CD1c-positive myeloid dendritic cell (primary cell): ENCODE data around the gene TEAD1.

Source experiments
- DNase-seq: peaks from one replicate; pipeline ENCODE4 v3.0.0-alpha.2; 2016; ENCODE audit errors: extremely low spot score

TEAD1 gene

DNA sequence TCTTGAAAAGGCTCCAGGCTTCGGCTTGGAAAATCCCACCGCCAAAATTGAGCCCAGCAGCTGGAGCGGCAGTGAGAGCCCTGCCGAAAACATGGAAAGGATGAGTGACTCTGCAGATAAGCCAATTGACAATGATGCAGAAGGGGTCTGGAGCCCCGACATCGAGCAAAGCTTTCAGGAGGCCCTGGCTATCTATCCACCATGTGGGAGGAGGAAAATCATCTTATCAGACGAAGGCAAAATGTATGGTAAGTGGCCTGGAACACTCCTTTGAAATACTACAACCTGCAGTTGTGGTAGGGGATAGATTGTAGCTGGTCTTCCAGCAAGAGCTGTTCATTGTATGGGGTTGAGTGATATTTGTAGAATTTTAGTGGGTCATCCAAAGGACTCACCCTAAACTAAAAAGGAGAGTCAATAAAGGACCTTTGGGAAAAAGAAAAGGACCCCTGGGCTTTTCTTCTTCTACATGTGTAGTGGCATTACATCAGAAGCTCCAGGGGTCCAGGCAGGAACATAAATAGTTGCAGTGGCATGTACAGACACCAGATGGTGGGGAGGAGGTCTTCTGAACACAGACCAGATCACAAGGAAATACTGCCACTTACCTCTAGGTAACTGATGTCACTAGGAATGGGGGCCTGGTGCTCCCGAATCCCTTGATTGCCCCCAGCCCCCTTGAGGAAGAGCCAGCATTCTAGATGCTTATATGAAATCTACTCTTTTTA, 90.1 kb downstream of the TEAD1 start:
- no peak for DNase-seq

DNA sequence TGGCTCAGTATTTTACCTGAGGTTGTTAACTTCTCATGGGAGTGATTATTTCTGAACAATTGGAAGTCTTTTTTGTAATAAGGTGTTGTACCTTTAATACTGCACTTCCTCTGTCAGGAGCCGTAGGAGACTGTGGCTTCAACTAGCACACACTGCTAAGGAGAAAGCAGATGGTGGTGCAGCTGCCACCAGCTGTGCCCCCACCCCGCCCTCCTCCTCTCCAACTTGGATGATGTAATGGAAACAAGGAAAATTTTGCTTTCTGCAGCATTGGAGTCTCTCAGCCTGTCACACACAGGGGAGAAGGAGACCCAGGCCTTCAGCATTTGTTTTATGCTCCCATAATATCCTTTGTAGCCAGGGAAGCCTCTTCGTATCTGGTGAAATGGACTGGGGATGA, 91.2 kb downstream of the TEAD1 start:
- DNase-seq: no peak

DNA sequence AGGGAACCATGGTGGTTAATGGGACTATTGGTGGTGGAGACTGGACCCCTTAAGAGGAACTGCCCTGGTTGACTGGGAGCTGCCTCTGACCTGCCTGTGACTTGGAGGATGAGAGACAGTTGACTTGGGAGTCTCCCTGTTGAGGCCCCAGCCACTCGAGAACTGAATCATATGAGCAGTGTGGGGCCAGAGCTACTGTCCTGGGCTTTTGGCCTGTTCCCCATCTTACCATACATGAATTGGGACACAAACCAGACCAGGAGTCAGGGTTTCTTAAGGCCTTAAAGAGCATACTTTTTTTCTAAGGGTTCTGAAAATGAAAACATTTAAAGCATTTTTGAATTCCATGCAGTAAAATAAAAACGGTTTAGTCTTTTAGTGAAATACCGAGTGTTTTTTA, 92.8 kb downstream of the TEAD1 start:
- no peak for DNase-seq

DNA sequence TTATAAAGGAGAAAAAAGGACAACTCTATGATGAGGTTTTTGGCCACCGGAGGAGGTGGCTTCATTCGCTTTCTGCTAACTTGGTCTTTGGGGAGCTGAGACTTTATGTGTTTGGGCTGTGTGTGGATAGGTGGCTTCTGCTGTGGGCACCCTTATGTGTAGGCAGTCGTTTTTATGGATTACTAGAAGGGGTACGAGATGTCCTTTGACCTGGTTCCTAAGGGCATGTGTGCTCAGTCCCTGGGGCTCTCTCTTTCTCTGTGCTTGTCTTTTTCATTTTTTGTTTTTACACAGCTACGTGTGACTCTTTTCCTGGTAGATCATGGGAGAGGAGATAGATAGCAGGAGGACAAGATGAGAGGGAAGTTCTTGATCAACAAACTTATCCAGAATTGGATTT, 93.4 kb downstream of the TEAD1 start:
- DNase-seq: no peak

DNA sequence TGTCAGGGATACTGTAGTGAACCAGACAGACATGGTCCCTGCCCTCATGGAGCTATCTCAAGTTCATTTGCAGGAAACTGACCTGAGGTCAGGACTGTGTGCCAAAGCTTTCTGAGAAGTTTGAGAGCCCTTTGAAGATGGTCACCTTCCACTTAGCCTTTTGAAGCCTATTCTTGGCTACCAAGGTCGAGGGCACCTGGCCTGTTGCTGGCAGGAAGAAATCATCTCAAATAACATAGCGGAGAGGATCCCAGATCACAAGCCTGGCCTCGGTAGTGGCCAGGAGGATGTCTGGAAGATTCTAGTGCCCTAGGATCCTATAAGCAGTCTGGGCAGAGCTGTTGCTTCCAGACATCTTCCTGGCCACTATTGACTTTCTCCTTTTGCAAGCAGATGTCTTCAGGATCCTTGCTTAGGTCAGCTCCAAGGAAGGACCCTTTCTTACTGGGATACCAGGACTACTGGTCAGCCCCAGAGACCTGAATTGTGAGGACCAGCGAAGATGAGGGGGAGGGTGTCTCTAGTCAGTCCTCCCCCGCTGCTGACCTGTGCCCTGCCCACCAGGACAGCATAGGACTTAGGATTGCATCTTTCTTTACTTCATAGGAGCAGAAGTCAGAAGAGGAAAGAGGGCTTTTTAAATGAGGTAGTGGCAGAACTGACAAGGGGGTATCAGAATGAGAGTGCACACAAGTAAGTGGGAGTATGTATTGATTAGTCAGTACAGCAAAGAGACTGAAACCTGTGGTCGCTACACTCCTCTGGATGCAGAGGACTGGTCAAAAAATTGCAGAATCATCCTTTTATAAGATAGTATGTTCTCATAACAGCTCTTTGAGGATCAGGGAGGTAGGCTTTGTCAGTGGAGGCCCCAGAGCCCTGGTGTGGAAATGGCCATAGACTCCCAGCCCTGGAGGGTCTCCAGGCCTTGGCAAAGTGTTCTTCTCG, 94.8 kb downstream of the TEAD1 start:
- DNase-seq: no peak

DNA sequence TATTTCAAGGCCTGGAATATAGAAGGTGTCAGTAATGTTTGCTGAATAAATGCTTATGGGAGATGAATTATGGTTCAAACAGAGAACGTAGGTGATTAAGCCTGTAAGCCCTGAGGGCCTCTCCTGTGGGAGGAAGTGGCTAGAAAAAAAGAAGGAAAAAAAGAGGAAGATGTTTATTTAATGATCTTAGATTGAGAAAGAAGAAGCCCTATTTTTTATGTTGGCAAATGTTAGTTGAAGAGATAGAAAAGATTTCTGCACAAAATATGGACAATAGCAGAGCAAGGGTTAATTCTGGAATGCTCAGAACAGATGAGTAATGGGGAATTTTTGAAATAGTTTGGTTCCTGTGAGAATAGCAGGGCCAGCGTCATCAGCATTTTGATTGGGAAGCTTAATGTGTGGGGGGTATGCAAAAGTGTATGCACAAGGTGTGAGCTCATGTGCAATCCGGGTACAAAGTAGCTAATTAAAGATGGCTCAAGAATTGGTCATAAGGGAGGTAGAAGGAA, 95.7 kb downstream of the TEAD1 start:
- DNase-seq: no peak

DNA sequence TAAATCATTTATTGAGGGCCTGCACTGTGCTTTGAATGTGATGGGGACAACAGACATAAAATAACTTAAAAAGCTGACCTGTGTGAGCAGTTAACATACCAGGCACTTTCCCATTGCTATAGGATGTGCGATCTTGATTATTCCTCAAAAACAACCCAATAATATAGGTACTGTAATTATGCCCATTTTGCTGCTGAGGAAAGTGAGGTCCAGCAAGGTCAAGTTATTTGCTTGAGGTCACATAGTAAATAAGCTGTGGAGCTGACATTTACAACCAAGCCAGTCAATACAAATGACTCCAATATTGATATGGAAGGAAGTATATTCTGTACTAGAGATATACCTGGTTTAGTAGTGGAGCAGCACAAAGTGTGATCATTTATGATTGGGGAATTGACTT, 96.2 kb downstream of the TEAD1 start:
- no peak for DNase-seq

DNA sequence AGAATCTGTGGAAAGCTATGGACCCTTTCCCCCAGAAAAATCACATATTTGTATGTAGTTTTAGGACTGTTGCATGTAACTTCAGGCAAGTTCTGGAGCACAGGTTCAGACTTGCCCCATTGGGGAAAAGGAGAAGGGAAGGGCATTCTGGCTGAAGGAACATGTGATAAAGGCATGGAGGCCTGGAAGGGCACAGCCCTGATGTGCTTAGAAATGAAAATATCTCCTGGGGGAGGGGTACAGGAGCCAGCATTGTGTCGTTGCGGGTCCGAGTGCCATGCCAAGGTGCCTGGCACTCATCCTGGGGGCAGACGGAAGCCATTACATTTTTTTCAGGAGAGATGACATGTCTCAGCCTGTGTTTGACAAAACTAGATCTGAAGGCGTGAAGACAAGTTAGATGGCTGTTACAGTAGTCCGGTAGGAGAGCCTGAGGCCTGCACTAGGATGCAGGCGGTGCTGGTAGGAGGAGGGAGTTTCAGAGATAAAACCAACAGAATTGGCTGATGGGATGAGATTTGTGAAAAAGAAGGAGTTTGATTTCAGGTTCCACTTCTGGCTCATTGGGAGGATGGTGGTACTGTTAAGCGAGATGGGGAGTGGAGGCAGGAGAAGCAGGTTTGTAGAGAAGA, 96.9 kb downstream of the TEAD1 start:
- DNase-seq: no peak

DNA sequence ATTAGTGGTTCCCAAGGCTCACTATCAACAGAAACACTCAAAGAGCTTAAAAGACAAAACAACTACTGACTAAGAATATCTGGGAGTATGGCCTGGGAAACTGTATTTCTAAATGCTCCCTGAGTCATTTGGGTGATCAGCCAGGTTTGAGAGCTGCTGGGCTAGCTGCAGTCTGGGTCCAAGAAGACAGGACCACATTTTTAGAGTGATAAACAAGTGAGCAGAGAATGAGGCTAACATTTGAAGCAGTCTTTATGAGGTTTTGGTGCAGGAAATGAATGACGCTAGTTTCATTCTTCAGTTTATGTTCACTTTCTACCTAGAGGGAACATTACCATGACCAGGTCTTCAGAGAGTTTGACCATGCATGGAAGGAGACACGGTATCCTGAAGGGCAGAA, 97.7 kb downstream of the TEAD1 start:
- DNase-seq: no peak

DNA sequence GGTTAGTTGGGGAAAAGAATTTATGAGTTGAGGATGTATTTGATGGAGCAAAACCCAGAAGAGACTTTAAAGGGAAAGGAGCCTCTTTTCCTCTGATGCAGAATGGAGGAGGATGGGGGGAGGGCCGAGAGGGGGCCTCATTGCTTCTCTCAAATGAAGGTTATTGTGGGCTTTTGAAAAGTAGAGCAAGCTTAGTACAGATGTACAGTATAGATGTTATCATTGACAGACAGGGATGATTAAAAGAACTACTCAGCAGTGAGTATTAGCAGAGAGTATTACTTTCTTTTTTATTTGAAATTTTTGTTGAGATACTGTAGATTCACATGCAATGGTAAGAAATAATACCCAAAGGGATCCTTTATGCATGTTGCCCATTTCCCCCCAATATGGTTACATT, 98.1 kb downstream of the TEAD1 start:
- DNase-seq: no peak

DNA sequence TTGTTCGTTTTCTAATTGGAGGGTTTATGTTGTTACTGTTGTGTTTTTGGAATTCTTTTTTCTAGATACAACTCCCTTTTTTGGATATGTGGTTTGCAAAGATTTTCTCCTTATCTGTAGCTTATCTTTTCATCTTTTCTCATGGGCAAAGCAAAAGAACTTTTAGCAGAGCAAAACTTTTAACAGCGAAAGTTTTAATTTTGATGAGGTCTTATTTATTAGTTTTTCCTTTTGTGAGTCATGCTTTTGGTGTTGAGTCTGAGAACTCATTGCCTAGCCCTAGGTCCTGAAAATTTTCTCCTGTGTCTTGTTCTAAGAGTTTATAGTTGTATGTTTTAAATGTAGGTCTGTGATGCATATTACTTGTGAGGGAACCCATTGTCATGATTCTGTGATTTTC, 99.4 kb downstream of the TEAD1 start:
- no peak for DNase-seq

DNA sequence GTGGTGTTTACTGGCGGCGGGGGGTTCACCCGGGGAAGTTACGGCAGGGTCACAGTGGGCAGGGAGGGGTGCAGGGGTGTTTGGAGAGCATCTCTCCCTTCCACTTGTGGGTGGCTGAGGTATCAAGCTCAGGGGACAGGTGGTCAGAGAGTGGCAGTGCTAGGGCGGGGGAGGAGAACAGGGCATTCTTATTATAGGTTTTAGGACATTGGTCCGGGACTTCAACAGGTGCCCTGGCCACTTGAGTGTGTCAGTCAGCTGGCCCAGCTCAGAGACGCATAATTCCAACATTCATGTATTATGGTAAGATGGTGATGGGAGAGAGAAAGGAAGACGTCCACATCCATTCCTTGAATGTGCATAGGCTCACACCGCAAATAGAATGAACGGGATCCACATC, 101.7 kb downstream of the TEAD1 start:
- DNase-seq: no peak

DNA sequence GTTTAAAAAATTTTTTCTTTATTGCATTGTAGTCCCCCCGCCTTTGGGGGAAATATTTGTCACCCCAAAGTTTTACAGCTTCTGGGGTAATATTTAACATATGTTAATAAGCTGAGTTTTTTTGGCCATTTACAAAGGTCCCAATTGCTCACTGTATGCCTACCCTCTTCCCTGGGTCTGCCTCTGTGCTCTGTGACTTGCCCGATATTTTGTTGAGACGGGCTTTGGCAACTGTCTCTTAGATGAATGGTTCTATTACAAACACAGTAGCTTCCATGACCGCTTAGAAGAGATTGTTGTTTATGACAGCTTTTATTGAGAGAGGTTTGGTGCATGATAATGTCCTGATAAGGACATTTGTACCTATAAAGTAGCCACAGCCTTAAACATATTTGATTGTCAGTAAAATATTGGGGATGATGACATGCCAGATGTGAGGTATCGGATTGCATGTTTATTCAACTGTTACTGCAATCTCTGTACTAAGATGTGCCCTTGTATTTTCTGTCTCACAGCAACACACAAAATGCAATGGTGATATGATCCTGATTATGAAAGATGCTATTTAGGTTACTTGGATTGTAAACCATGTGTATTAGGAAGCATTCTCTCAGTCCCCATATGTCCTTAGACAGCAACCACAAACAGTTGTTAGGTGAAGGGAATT, 103.1 kb downstream of the TEAD1 start:
- no peak for DNase-seq

DNA sequence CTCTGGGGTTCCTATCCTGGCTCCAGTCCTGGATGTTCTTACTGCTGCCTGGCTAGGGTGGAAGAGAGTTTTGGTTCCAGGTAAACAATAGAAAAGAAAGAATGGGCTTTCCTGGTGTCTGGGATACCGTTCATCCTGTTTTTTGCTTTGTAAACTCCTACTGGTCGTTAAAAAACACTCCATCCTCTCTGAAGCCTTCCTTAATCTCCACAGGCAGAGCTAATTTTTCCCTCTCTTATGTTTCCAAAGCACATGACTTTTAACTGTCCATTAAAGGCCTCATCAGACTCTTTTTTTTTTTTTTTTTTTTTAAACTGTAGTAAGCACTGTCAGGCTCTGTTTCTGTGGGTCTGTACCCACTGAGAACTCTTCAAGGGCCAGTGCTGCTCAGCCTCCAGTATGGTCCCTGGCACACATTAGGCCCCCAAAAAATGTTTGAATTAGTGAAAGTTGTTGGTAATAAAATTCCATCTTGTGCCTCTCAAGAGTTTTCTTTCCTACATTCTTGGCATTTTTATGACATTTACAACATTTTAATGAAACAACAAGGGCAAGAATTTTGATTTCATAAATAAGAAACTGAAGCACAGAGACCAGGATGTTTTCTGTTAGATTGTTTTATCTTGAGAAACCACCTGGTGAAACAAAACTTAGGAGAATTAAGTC, 104.2 kb downstream of the TEAD1 start:
- DNase-seq: no peak

DNA sequence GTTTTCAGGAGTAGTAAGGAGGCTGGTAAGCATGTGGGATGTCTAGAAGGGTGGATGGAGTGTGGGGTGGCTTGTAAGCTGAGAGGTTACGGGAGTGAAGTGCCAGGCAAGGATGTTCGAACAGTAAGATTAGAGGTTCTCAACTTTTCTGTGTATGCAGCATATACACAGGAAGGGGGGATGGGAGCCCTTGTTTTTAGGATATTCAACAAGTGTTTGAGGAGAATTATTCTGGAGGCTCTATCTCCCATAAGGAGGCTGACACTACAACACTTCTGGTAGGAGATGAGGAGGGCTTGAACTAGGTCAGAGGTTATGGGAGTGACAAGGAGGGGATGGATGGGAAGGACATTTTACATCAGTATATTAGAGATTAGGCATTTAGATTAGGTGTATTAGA, 109.5 kb downstream of the TEAD1 start:
- DNase-seq: no peak

DNA sequence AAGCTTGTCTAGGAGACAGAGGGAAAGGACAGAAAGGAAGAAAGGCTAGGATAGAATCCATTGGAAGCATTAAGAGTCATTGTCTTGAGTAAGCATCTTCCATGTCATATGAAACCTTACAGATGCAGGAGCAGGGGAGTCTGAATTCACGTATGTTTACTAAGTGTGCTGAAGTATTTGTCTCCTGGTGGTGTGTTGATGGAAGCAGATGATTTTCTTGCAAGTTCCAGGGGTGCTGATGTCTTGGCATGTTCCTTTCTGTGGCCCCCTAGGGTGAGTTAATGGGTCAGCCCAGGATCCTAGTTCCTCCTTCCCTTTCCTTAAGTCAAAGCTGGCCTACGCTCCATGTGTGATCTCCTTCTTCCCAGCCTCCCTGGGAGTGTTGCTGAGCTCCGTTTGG, 110.2 kb downstream of the TEAD1 start:
- no peak for DNase-seq

DNA sequence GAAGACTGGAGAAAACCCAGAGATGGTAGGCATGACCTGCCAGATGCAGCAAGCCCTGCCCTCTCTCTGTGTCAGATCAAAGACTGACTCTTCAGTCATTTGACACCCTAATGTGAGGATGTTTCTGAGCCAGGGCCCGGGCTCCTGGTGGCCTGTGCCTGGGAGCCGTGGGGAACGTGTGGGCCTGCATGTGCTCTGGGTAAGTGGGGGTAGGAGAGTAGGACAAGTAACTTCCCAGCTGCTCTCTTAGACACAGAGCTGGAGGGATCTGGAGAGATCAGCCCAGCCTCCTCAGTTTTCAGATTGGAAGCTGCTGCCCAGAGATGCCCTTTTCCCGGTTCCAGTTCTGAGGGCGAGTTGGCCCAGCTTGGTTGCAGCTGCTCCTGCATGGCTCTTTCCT, 110.8 kb downstream of the TEAD1 start:
- no peak for DNase-seq

DNA sequence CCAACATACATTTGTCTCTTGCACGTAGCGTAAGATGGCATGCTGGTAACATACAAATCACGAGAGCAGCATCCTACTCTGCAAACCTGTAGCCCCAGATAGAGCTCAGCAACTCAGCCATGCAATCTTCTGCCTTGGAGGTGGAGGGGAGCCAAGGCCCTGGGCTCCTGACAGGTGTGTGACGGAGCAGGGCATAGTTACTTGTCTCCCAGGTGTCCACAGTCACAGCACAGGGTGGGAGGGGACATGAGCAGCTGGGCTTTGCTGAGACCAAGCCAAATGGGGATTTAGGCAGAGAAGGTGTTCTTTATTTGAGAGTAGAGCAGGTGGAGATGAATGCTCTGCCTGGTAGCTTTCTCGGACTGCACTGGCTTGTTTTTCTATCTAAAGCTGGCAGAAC, 111.7 kb downstream of the TEAD1 start:
- DNase-seq: no peak

DNA sequence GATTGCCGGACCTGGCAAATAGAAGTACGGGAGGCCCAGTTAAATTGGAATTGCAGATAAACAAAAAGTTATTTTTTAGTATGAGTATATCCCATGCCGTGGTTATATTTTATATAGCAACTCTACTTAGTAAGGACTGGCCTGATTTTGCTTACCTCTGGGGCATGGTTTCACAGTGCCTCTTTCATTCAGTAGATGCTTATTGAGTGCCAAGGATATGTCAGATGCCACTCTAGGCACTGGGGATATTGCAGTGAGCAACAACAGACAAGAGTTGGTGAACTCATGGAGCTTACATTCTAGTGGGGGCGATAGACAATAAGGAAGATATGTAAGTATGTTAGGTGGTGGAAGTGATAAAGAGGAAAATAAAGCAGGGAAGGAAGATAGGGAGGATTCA, 112.2 kb downstream of the TEAD1 start:
- no peak for DNase-seq

DNA sequence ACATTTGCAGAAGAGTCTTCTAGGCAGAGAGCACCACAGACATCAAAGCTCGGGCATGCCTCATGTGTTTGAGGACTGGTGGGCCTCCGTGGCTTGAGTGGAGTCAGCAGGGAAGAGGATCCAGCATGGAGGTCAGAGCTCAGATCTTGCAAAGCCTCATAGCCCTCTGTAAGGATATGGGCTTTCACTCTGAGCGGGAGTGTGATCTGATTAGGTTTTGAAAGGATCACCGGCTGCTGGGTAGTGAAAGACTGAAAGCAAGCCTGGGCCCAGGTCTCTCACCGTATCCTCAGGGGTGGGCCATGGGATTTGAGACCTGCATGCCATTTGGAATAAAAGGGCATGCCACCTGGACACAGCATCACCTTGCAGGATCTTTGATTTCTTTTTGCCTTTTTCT, 112.7 kb downstream of the TEAD1 start:
- no peak for DNase-seq

DNA sequence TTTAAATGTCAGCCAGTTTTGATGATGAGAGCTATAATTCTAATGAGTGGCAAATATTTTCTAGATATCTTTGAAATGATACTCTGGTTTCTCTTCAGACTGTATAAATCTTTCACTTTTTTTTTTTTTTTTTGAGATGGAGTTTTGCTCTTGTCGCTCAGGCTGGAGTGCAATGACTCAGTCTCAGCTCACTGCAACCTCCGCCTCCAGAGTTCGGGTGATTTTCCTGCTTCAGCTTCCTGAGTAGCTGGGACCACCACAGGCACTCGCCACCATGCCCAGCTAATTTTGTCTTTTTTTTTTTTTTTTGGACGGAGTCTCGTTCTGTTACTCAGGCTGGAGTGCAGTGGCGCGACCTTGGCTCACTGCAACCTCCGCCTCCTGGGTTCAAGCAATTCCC, 113.6 kb downstream of the TEAD1 start:
- no peak for DNase-seq
